ENCODE data around the gene MOSMO.

MOSMO gene

GRCh38 chr16:22116095-22116700 lies 108.3 kb downstream of the MOSMO start:
- Histone ChIP-seq H3K4me2 (ENCODE audit: low read length) (no peak overlapping the region), H3K23ac (ENCODE audit: low read length) (no peak overlapping the region), H4K12ac (ENCODE audit: low read depth, low read length) (no peak overlapping the region), H3K4me3 (ENCODE audit: low read depth, low read length) (no peak overlapping the region), H2BK12ac (ENCODE audit: low read length) (no peak overlapping the region), H3K4me1 (ENCODE audit: control insufficient read depth in 1 of 2, insufficient read depth in 2 of 2, low read length in 2 of 2) (no peaks in the 10 kb centered on the region), H3K18ac (ENCODE audit: low read length) (no peak overlapping the region), H3K4ac (ENCODE audit: low read depth, low read length) (no peak overlapping the region), H3K14ac (ENCODE audit: low read length) (no peak overlapping the region), H3K9ac (ENCODE audit: low read length) (no peak overlapping the region), H3K27ac (ENCODE audit: low read depth, low read length) (no peak overlapping the region), H3K79me1 (ENCODE audit: low read length) (no peaks in the 10 kb centered on the region), H3K9me3 (ENCODE audit: insufficient read depth, low read depth, low read length) (no peaks in the 10 kb centered on the region), H3K79me2 (ENCODE audit: control insufficient read depth, insufficient read depth, low read length, poor library complexity) (no peaks in the 10 kb centered on the region), H2BK5ac (ENCODE audit: low read depth, low read length, poor library complexity) (no peak overlapping the region), H3K36me3 (ENCODE audit: control insufficient read depth in 1 of 2, insufficient read depth in 2 of 2, low read length in 2 of 2) (no peaks in the 10 kb centered on the region), H2AFZ (ENCODE audit: insufficient read depth, low read length, poor library complexity) (no peak overlapping the region), H4K91ac (ENCODE audit: low read depth, low read length) (no peak overlapping the region), H3K27me3 (ENCODE audit: insufficient read depth, low read length) (no peaks in the 10 kb centered on the region), H4K8ac (ENCODE audit: low read depth, low read length) (no peak overlapping the region), H2AK5ac (ENCODE audit: low read length) (no peak overlapping the region), H2BK120ac (ENCODE audit: insufficient read depth, low read length, poor library complexity) (no peak overlapping the region)
- no CpG with 5 or more reads among the region's 2 CpGs for WGBS (ENCODE audit: extremely low coverage, insufficient coverage, insufficient read length)
- DNase-seq: no peak

GRCh38 chr16:22117609-22118008 lies 109.7 kb downstream of the MOSMO start:
- no peak overlapping the region for H3K4ac ChIP-seq (ENCODE audit: low read depth, low read length)
- H3K79me1 ChIP-seq (ENCODE audit: low read length): no peaks in the 10 kb centered on the region
- H3K4me2 ChIP-seq (ENCODE audit: low read length): no peak overlapping the region
- H2BK5ac ChIP-seq (ENCODE audit: low read depth, low read length, poor library complexity): no peak overlapping the region
- H3K4me3 ChIP-seq (ENCODE audit: low read depth, low read length): no peak overlapping the region
- H3K27ac ChIP-seq (ENCODE audit: low read depth, low read length): no peak overlapping the region
- no peak overlapping the region for H4K91ac ChIP-seq (ENCODE audit: low read depth, low read length)
- H3K36me3 ChIP-seq (ENCODE audit: control insufficient read depth in 1 of 2, insufficient read depth in 2 of 2, low read length in 2 of 2): no peaks in the 10 kb centered on the region
- DNase-seq: peak; percentile 80 to 88
- no peaks in the 10 kb centered on the region for H3K27me3 ChIP-seq (ENCODE audit: insufficient read depth, low read length)
- no peak overlapping the region for H2BK120ac ChIP-seq (ENCODE audit: insufficient read depth, low read length, poor library complexity)
- H2AK5ac ChIP-seq (ENCODE audit: low read length): no peak overlapping the region
- H2AFZ ChIP-seq (ENCODE audit: insufficient read depth, low read length, poor library complexity): no peak overlapping the region
- H3K18ac ChIP-seq (ENCODE audit: low read length): no peak overlapping the region
- H4K12ac ChIP-seq (ENCODE audit: low read depth, low read length): no peak overlapping the region
- WGBS (ENCODE audit: extremely low coverage, insufficient coverage, insufficient read length): no CpG with 5 or more reads among the region's 2 CpGs
- no peak overlapping the region for H3K9ac ChIP-seq (ENCODE audit: low read length)
- no peak overlapping the region for H3K14ac ChIP-seq (ENCODE audit: low read length)
- H3K9me3 ChIP-seq (ENCODE audit: insufficient read depth, low read depth, low read length): no peaks in the 10 kb centered on the region
- H3K4me1 ChIP-seq (ENCODE audit: control insufficient read depth in 1 of 2, insufficient read depth in 2 of 2, low read length in 2 of 2): no peaks in the 10 kb centered on the region
- no peak overlapping the region for H2BK12ac ChIP-seq (ENCODE audit: low read length)
- no peak overlapping the region for H4K8ac ChIP-seq (ENCODE audit: low read depth, low read length)
- no peak overlapping the region for H3K23ac ChIP-seq (ENCODE audit: low read length)
- H3K79me2 ChIP-seq (ENCODE audit: control insufficient read depth, insufficient read depth, low read length, poor library complexity): no peaks in the 10 kb centered on the region

GRCh38 chr16:22120440-22120839 lies 112.5 kb downstream of the MOSMO start:
- Histone ChIP-seq H2AFZ (ENCODE audit: insufficient read depth, low read length, poor library complexity) (no peak overlapping the region), H4K12ac (ENCODE audit: low read depth, low read length) (no peak overlapping the region), H3K4me2 (ENCODE audit: low read length) (no peak overlapping the region), H3K4me3 (ENCODE audit: low read depth, low read length) (no peak overlapping the region), H3K23ac (ENCODE audit: low read length) (no peak overlapping the region), H3K4ac (ENCODE audit: low read depth, low read length) (no peak overlapping the region), H4K91ac (ENCODE audit: low read depth, low read length) (no peak overlapping the region), H3K4me1 (ENCODE audit: control insufficient read depth in 1 of 2, insufficient read depth in 2 of 2, low read length in 2 of 2) (no peaks in the 10 kb centered on the region), H3K9ac (ENCODE audit: low read length) (no peak overlapping the region), H2BK120ac (ENCODE audit: insufficient read depth, low read length, poor library complexity) (no peak overlapping the region), H3K18ac (ENCODE audit: low read length) (no peak overlapping the region), H4K8ac (ENCODE audit: low read depth, low read length) (no peak overlapping the region), H3K27me3 (ENCODE audit: insufficient read depth, low read length) (no peaks in the 10 kb centered on the region), H3K27ac (ENCODE audit: low read depth, low read length) (no peak overlapping the region), H2BK12ac (ENCODE audit: low read length) (no peak overlapping the region), H3K36me3 (ENCODE audit: control insufficient read depth in 1 of 2, insufficient read depth in 2 of 2, low read length in 2 of 2) (no peaks in the 10 kb centered on the region), H3K79me1 (ENCODE audit: low read length) (no peaks in the 10 kb centered on the region), H3K9me3 (ENCODE audit: insufficient read depth, low read depth, low read length) (no peaks in the 10 kb centered on the region), H3K79me2 (ENCODE audit: control insufficient read depth, insufficient read depth, low read length, poor library complexity) (no peaks in the 10 kb centered on the region), H2AK5ac (ENCODE audit: low read length) (no peak overlapping the region), H2BK5ac (ENCODE audit: low read depth, low read length, poor library complexity) (no peak overlapping the region), H3K14ac (ENCODE audit: low read length) (no peak overlapping the region)
- no CpG with 5 or more reads among the region's 3 CpGs for WGBS (ENCODE audit: extremely low coverage, insufficient coverage, insufficient read length)
- DNase-seq: no peak

GRCh38 chr16:22122239-22122638 lies 114.3 kb downstream of the MOSMO start:
- Histone ChIP-seq H3K9ac (ENCODE audit: low read length) (no peak overlapping the region), H3K79me1 (ENCODE audit: low read length) (no peaks in the 10 kb centered on the region), H4K12ac (ENCODE audit: low read depth, low read length) (no peak overlapping the region), H2BK12ac (ENCODE audit: low read length) (no peak overlapping the region), H2AFZ (ENCODE audit: insufficient read depth, low read length, poor library complexity) (no peak overlapping the region), H2BK120ac (ENCODE audit: insufficient read depth, low read length, poor library complexity) (no peak overlapping the region), H3K79me2 (ENCODE audit: control insufficient read depth, insufficient read depth, low read length, poor library complexity) (no peaks in the 10 kb centered on the region), H4K8ac (ENCODE audit: low read depth, low read length) (no peak overlapping the region), H3K36me3 (ENCODE audit: control insufficient read depth in 1 of 2, insufficient read depth in 2 of 2, low read length in 2 of 2) (no peaks in the 10 kb centered on the region), H2AK5ac (ENCODE audit: low read length) (no peak overlapping the region), H3K23ac (ENCODE audit: low read length) (no peak overlapping the region), H2BK5ac (ENCODE audit: low read depth, low read length, poor library complexity) (no peak overlapping the region), H4K91ac (ENCODE audit: low read depth, low read length) (no peak overlapping the region), H3K4me3 (ENCODE audit: low read depth, low read length) (no peak overlapping the region), H3K4ac (ENCODE audit: low read depth, low read length) (no peak overlapping the region), H3K27ac (ENCODE audit: low read depth, low read length) (no peak overlapping the region), H3K14ac (ENCODE audit: low read length) (no peak overlapping the region), H3K27me3 (ENCODE audit: insufficient read depth, low read length) (no peaks in the 10 kb centered on the region), H3K18ac (ENCODE audit: low read length) (no peak overlapping the region), H3K9me3 (ENCODE audit: insufficient read depth, low read depth, low read length) (no peaks in the 10 kb centered on the region), H3K4me1 (ENCODE audit: control insufficient read depth in 1 of 2, insufficient read depth in 2 of 2, low read length in 2 of 2) (no peaks in the 10 kb centered on the region), H3K4me2 (ENCODE audit: low read length) (no peak overlapping the region)
- DNase-seq: no peak

Measured in trophoblast cell (in vitro differentiated cells and primary cell).